Measurements from ENCODE around the gene YJEFN3.
A peak's percentile ranks its signal among the peaks of the same experiment; 100 is the strongest.

The YJEFN3 gene

DNA sequence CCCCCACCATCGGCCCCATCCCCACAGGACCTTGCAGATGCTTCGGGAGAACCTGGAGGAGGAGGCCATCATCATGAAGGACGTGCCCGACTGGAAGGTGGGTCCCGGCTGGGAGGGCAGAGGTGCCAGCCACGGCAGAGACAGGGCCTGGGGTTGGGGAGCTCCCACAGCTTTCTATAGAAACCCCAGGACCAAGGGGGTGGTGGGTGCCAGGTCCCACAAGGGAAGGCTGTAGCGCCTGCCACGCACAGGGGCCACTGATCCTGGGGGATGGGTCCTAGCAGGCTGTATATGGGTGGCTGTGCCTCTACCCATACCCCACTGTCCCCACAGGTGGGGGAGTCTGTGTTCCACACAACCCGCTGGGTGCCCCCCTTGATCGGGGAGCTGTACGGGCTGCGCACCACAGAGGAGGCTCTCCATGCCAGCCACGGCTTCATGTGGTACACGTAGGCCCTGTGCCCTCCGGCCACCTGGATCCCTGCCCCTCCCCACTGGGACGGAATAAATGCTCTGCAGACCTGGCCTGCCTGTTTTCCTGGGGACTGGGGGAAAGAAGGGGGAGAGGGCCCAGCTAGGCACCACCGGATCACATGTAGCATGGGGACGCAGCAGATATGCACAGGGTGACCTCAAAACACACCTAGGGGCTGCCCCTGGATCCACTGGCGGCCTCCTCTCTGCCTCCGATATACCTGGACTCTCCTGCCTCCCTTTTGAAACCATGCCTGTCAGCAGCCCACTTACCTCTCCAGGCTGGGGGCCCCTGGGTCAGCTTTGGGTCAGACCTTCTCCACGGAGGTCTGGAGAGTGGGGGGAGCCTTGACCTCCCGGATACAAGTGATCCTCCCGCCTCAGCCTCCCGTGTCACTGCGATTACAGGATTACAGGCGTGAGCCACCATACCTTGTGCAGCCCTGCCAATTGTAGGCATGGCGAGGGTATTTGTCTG is 761 bp upstream of the YJEFN3 start:
- no peak for TF ChIP-seq CTCF (IDR thresholded peaks at IDR 0.05; ENCODE audit: extremely low read depth, insufficient read depth, missing control alignments)
- no peak for DNase-seq (ENCODE audit: low spot score)
- in situ Hi-C loops (cut with MboI; ENCODE audit: low pct_unique_long_range_greater_than_20kb, low sequenced_read_pairs, unreplicated experiment), result loop anchor here (10.0 to 25.0 kb wide), 3 partner anchors 117 to 709 kb away; partner anchors contain the start of gene GMIP

DNA sequence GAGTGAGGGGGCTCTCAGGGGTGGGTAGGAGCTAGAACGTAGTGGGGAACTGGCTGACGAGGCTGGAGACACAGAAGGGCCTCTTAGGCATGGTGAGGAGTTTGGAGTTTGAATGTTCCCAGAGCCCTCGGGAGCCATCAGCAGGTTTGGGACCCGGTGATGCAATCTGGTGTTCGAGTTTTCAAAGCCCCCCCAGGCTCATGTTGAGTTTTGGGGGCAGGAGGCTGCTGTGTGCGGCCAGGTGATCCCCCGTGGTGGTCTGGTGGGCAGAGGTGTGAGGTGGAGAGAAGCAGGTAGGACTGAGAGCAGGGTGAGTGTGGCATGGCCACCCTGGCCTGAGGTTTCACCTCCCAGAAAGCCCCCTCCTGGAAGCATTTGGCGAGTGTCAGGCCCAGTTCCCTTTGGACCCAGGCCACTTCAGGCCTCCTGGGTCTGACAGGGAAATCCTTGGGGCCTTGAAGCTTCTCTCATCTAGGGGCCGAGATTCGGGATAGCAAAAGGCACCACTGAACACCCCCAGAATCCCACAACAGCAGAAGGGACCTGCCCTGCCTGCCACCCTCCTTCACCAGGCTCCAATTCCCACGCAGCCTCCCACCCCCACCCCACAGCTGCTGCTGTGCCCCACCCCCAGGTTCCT is 1.2 kb downstream of the YJEFN3 start:
- no peak for TF ChIP-seq CTCF (IDR thresholded peaks at IDR 0.05; ENCODE audit: extremely low read depth, insufficient read depth, missing control alignments)
- in situ Hi-C loops (cut with MboI; ENCODE audit: low pct_unique_long_range_greater_than_20kb, low sequenced_read_pairs, unreplicated experiment), result loop anchor here (10.0 to 25.0 kb wide), 3 partner anchors 115 to 707 kb away; partner anchors contain the start of gene GMIP

DNA sequence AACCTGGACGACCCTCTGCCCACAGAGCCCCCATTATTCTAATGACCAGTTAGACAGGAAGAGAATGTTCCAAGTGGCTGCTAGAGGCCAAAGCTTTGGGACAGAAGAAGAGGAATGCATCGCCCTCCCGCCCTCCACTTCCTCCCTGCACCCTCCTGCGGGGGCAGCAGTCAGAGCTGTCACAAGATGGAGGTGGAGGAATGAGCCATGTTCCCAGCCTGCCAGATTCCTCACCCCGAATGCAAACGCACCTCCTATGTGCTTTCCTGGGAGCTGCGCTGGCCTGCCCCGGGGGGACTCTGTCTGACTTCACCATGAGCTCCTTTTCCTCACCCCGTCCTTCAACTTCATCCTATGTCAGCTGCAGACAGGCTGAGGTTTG is 1.7 kb downstream of the YJEFN3 start:
- in situ Hi-C loops (cut with MboI; ENCODE audit: low pct_unique_long_range_greater_than_20kb, low sequenced_read_pairs, unreplicated experiment), result loop anchor here (25.0 kb wide), 2 partner anchors 432 to 707 kb away; no protein-coding TSS in a partner anchor
- no peak for DNase-seq (ENCODE audit: low spot score)
- TF ChIP-seq CTCF (IDR thresholded peaks at IDR 0.05; ENCODE audit: extremely low read depth, insufficient read depth, missing control alignments), result no peak

More for the DNA sequence above, 1.2 kb downstream of the YJEFN3 start:
- no peak for DNase-seq (ENCODE audit: low spot score)

GRCh38 chr19:19530889-19531288 is 2.2 kb downstream of the YJEFN3 start:
- no peak for TF ChIP-seq CTCF (IDR thresholded peaks at IDR 0.05; ENCODE audit: extremely low read depth, insufficient read depth, missing control alignments)
- DNase-seq (ENCODE audit: low spot score), result no peak
- in situ Hi-C loops (cut with MboI; ENCODE audit: low pct_unique_long_range_greater_than_20kb, low sequenced_read_pairs, unreplicated experiment), result loop anchor here (25.0 kb wide), 2 partner anchors 431 to 706 kb away; no protein-coding TSS in a partner anchor

GRCh38 chr19:19531951-19532805 is 3.5 kb downstream of the YJEFN3 start:
- DNase-seq (ENCODE audit: low spot score), result peak; percentile 90
- in situ Hi-C loops (cut with MboI; ENCODE audit: low pct_unique_long_range_greater_than_20kb, low sequenced_read_pairs, unreplicated experiment), result loop anchor here (25.0 kb wide), 2 partner anchors 430 to 705 kb away; no protein-coding TSS in a partner anchor
- TF ChIP-seq CTCF (IDR thresholded peaks at IDR 0.05; ENCODE audit: extremely low read depth, insufficient read depth, missing control alignments), result peak; percentile 98

All from GM13977 (cell line).